ENCODE measurements around the gene BACH2. TPM values are rescaled to one million over a fixed set of nuclear protein-coding genes. Genes with fewer than 3 reads are reported as not detected.

Gene BACH2
- 0.09 and 0.14 TPM in 2 replicates for total RNA-seq

GRCh38 chr6:90296341-90297114 is at the start of gene BACH2:
TSS of gene BACH2 (minus strand) at chr6:90296843. CDS start at chr6:90008844, 287,999 bp downstream.

GRCh38 chr6:89894169-89894568 is 402.5 kb downstream of the BACH2 start, which contains the start of gene GJA10:
TSS of gene GJA10 (plus strand) at chr6:89894469. CDS start at chr6:89894469, 0 bp downstream.

